Stimulated activated naive CD8-positive, alpha-beta T cell treated with anti-CD3 and anti-CD28 coated beads, Interleukin-15, Interleukin-2, amounts not matched to agents 100 ng/mL and 50 ng/mL, for 24 hours (primary cell): ENCODE data around the gene CACNA1E.

Experiments
- H3K27ac Mint-ChIP-seq: one replicate; pipeline ENCODE4 v1.8.0; 2021; ENCODE audit warnings: mild to moderate bottlenecking, mixed read lengths
- H3K27me3 Mint-ChIP-seq: one replicate; pipeline ENCODE4 v1.8.0; 2021; ENCODE audit warnings: mixed read lengths
- H3K36me3 Mint-ChIP-seq: one replicate; pipeline ENCODE4 v1.8.0; 2021; ENCODE audit warnings: low read depth, mixed read lengths
- H3K4me1 Mint-ChIP-seq: one replicate; pipeline ENCODE4 v1.8.0; 2021; ENCODE audit warnings: low read depth, mixed read lengths
- H3K4me3 Mint-ChIP-seq: one replicate; pipeline ENCODE4 v1.8.0; 2021; ENCODE audit warnings: mild to moderate bottlenecking, mixed read lengths
- H3K9me3 Mint-ChIP-seq: one replicate; pipeline ENCODE4 v1.8.0; 2021; ENCODE audit warnings: mixed read lengths

Gene CACNA1E

GRCh38 chr1:181483285-181484195 is at the start of gene CACNA1E:
Gene CACNA1E (plus strand): TSS chr1:181483517. CDS start chr1:181483745, 228 bp downstream.
- H3K27ac Mint-ChIP-seq, result no peak within 1 kb of the TSS
- H3K4me1 Mint-ChIP-seq, result peaks cover 24% of the 10 kb centered on the region
- peak within 1 kb of the TSS; percentile 33 for H3K4me3 Mint-ChIP-seq
- peaks cover 76% of the 10 kb centered on the region for H3K27me3 Mint-ChIP-seq
- H3K36me3 Mint-ChIP-seq, result no peaks in the 10 kb centered on the region
- H3K9me3 Mint-ChIP-seq, result no peaks in the 10 kb centered on the region

DNA sequence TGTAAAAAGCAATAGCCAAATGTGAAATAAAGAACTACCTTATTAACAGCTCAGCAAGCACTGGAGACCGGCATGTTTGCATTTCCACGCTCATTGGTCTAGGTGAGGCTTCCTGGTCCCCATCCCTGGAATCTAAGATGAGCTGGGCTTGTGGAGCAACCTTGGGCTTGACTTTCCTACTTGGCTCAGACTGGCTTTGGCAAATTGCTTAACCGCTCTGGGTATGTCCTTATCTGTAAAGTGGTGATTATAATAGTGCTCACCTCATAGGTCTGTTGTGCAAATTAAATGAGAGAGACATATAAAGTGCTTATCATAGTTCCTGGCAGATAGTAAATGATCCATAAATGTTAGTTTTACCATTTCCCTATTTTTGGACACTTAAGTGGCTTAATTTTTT is 49.4 kb upstream of the CACNA1E start:
- H3K27ac Mint-ChIP-seq, result no peak overlapping the region
- H3K4me3 Mint-ChIP-seq, result no peak overlapping the region
- H3K4me1 Mint-ChIP-seq, result no peaks in the 10 kb centered on the region
- H3K9me3 Mint-ChIP-seq, result no peaks in the 10 kb centered on the region
- peaks cover 27% of the 10 kb centered on the region for H3K27me3 Mint-ChIP-seq
- H3K36me3 Mint-ChIP-seq, result no peaks in the 10 kb centered on the region

DNA sequence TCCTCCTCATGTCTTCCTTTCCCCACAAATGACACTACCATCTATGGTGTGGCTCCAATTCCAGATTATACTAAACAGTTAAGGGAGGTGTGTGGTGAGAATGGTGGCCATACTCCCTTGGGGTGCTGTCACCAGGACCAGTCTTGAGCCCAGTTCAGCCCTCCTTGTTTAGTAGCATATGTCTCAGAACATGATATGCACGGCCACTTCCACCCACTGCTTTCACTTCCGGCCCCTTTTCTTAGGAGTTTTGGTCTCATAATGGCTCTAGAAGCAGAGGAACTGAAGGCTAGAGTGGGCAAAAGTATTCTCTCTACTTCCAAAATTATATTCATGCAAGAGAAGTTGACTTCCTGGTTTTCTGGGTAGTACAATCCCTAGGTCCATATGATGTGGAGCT is 45.3 kb upstream of the CACNA1E start:
- H3K4me1 Mint-ChIP-seq, result no peaks in the 10 kb centered on the region
- no peaks in the 10 kb centered on the region for H3K9me3 Mint-ChIP-seq
- no peak overlapping the region for H3K27ac Mint-ChIP-seq
- no peaks in the 10 kb centered on the region for H3K36me3 Mint-ChIP-seq
- H3K27me3 Mint-ChIP-seq, result peaks cover 27% of the 10 kb centered on the region
- no peak overlapping the region for H3K4me3 Mint-ChIP-seq

DNA sequence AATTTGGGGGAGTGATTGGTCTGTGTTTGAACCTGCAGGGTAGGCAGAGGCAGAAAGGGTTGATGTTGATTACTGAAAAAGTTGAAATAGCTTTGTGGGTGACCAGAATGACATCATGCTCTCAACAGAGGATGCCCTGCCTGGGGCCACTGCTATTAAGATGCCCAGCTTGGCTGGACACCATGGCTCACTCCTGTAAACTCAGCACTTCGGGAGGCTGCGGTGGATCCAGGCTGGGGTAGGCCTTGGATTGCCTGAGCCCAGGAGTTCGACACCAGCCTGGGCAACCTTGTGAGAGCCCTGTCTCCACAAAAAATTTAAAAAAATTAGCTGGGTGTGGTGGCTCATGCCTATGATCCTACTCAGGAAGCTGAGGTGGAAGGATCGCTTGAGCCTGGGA is 42.8 kb upstream of the CACNA1E start:
- peaks cover 16% of the 10 kb centered on the region for H3K27me3 Mint-ChIP-seq
- H3K9me3 Mint-ChIP-seq, result no peaks in the 10 kb centered on the region
- H3K4me3 Mint-ChIP-seq, result no peak overlapping the region
- no peaks in the 10 kb centered on the region for H3K4me1 Mint-ChIP-seq
- H3K27ac Mint-ChIP-seq, result no peak overlapping the region
- no peaks in the 10 kb centered on the region for H3K36me3 Mint-ChIP-seq

- no peaks in the 10 kb centered on the region for H3K4me1 Mint-ChIP-seq
- H3K27ac Mint-ChIP-seq, result no peak overlapping the region
- no peak overlapping the region for H3K4me3 Mint-ChIP-seq
Measured at GRCh38 chr1:181442181-181442525, 41.2 kb upstream of the CACNA1E start.

DNA sequence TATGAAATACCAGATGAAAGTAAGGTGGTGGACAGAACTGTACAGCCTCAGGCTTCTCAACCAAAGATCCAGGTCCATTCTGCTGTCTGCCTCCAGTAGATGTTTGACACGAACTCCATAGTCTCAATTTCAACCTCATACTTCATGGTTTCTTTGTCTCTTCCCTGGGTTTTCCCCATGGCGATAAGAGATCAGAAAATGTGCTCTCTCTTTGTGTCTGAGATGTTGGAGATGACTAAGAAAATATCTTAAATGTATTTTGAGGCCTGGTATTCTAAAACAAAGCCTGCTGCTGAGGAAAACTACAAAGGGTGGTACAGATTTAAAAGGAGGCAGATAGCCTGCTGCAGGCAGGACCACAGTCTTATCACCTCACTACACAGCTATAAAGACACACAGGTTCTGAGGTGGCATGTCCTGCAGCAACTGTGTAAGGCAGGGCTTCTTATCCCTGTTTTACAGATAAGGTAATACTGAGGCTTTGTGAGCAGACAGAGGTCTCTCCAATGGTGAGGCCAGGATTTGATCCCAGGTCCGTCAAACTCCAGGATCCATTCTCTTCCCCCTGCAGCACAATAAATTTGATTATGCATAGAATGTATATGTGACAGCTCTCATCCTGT is 40.0 kb upstream of the CACNA1E start:
- Mint-ChIP-seq H3K36me3 (no peaks in the 10 kb centered on the region), H3K9me3 (no peaks in the 10 kb centered on the region), H3K27ac (no peak overlapping the region), H3K4me3 (no peak overlapping the region), H3K27me3 (no peaks in the 10 kb centered on the region), H3K4me1 (no peaks in the 10 kb centered on the region)

More at GRCh38 chr1:181442181-181442525, 41.2 kb upstream of the CACNA1E start:
- Mint-ChIP-seq H3K27me3 (peaks cover 4% of the 10 kb centered on the region), H3K36me3 (no peaks in the 10 kb centered on the region), H3K9me3 (no peaks in the 10 kb centered on the region)

DNA sequence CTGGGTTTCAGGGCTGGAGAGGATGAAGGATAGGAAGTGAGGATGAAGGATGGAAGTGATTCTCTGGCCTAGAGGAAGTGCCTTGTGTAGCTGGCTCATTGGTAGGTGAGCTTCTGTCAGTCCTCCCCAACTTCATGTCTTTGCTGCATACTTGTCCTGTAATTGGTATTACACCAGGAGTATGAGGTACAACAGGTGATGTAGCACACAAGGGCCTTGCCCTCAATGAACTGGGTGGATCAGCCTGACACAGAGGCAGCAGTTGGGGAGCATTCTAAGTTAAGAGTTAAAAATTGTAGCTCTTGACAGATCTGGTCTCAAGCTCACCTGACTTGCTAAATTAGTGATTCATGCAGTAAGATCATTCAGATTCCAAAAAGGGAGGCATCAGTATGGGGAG is 37.9 kb upstream of the CACNA1E start:
- no peaks in the 10 kb centered on the region for H3K36me3 Mint-ChIP-seq
- no peak overlapping the region for H3K4me3 Mint-ChIP-seq
- no peaks in the 10 kb centered on the region for H3K4me1 Mint-ChIP-seq
- peaks cover 4% of the 10 kb centered on the region for H3K27me3 Mint-ChIP-seq
- H3K9me3 Mint-ChIP-seq, result no peaks in the 10 kb centered on the region
- H3K27ac Mint-ChIP-seq, result no peak overlapping the region

GRCh38 chr1:181448461-181448860 is 34.9 kb upstream of the CACNA1E start:
- peaks cover 4% of the 10 kb centered on the region for H3K27me3 Mint-ChIP-seq
- no peaks in the 10 kb centered on the region for H3K9me3 Mint-ChIP-seq
- H3K36me3 Mint-ChIP-seq, result no peaks in the 10 kb centered on the region
- H3K4me3 Mint-ChIP-seq, result no peak overlapping the region
- H3K27ac Mint-ChIP-seq, result no peak overlapping the region
- H3K4me1 Mint-ChIP-seq, result no peaks in the 10 kb centered on the region

DNA sequence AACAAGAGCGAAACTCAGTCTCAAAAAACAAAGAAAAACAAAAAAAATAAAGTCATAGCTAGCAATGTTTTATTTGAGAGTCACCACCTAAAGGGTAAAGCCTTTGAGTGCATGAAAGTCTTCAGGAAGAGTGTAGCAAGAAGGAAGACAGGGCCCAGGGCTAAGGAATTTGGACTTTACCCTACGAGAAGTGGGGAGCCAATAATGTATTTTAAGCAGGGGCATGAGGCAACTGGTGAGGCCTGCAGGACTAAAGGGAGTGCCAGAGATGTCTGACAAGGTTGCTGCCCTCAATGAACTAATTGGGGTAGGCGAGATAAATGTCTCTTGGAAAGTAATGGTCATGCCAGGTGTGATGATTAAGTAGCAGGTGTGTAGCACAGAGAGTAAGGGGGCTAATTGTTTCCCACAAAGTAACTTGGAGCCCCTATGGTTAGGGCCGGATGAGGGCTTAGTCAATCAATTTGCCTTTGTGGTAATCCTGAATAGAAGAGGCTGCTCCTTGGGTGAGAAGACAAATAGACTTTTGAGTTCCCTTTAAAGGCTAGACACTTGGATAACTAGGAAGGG is 31.6 kb upstream of the CACNA1E start:
- Mint-ChIP-seq H3K36me3 (no peaks in the 10 kb centered on the region), H3K9me3 (no peaks in the 10 kb centered on the region), H3K27ac (no peak overlapping the region), H3K27me3 (peaks cover 10% of the 10 kb centered on the region), H3K4me1 (no peaks in the 10 kb centered on the region), H3K4me3 (no peak overlapping the region)

GRCh38 chr1:181452746-181453145 is 30.6 kb upstream of the CACNA1E start:
- Mint-ChIP-seq H3K27me3 (peaks cover 15% of the 10 kb centered on the region), H3K4me1 (no peaks in the 10 kb centered on the region), H3K4me3 (no peak overlapping the region), H3K9me3 (no peaks in the 10 kb centered on the region), H3K36me3 (no peaks in the 10 kb centered on the region), H3K27ac (no peak overlapping the region)

- Mint-ChIP-seq H3K9me3 (peaks cover under 1% of the 10 kb centered on the region), H3K4me3 (no peak overlapping the region), H3K27me3 (peaks cover 16% of the 10 kb centered on the region), H3K36me3 (no peaks in the 10 kb centered on the region), H3K27ac (no peak overlapping the region), H3K4me1 (no peaks in the 10 kb centered on the region)
Measured at GRCh38 chr1:181453541-181454201, 29.6 kb upstream of the CACNA1E start.

GRCh38 chr1:181456551-181456950 is 26.8 kb upstream of the CACNA1E start:
- H3K4me1 Mint-ChIP-seq, result no peaks in the 10 kb centered on the region
- H3K9me3 Mint-ChIP-seq, result peaks cover 4% of the 10 kb centered on the region
- H3K27me3 Mint-ChIP-seq, result peaks cover 19% of the 10 kb centered on the region
- no peaks in the 10 kb centered on the region for H3K36me3 Mint-ChIP-seq
- no peak overlapping the region for H3K4me3 Mint-ChIP-seq
- no peak overlapping the region for H3K27ac Mint-ChIP-seq

DNA sequence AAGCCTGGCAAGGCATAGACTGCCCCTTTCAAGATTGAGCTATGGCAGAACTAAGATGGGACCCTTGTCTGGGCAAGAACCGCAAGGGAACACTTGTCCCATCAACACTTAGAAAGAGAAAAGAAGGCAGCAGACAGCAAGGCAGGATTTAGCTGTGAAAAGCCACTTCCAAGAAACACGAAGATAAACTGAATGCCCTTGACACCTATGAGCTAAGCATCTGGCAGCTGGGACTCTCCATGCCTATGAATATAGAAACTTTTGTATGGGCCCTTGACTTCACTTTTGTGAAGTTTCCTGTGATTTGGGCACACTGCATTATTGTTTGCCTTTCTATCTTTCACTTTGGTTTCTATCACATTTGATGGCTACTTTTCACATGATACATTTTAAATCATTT is 24.9 kb upstream of the CACNA1E start:
- H3K4me3 Mint-ChIP-seq, result no peak overlapping the region
- H3K27me3 Mint-ChIP-seq, result peaks cover 19% of the 10 kb centered on the region
- no peak overlapping the region for H3K27ac Mint-ChIP-seq
- no peaks in the 10 kb centered on the region for H3K4me1 Mint-ChIP-seq
- no peaks in the 10 kb centered on the region for H3K36me3 Mint-ChIP-seq
- H3K9me3 Mint-ChIP-seq, result peaks cover 4% of the 10 kb centered on the region

DNA sequence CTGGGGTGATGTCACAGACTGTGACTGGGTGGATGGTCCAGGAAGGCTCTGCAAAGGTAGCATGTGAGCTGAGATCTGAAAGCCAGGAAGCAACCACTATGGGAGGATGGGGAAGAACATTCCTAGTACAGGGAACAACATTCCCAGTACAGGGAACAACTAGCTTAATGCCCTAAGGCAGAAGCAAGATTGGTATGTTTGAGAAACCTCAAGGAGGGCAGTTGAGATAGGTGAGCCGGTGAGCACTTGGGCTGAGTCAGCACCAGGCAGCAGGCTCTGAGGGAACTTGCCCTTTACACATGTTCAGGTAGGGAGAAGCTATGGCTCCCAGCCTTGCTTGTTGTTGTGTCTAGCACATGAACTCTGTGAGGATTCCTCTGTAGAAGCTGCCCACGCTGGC is 24.2 kb upstream of the CACNA1E start:
- Mint-ChIP-seq H3K9me3 (peaks cover 4% of the 10 kb centered on the region), H3K36me3 (no peaks in the 10 kb centered on the region), H3K27me3 (peaks cover 22% of the 10 kb centered on the region), H3K4me3 (no peak overlapping the region), H3K4me1 (no peaks in the 10 kb centered on the region), H3K27ac (no peak overlapping the region)

DNA sequence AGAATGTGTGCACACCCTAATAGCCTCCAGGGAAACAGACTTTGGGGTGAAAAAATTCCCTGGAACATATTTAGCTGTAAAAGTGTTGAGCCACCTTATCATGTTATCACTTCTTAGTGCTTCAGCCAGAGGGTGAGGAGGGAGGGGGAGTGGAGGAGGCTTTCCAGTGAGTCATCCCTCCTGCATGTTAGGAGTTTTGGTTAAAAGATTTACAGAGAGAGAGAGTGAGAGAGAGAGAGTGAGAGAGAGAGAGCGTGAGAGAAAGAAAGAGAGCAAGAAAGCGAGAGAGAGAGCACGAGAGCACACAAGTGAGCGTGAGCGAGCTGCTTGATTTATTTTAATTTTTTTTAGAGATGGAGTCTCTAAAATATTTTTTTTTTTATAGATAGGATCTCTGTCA is 13.5 kb upstream of the CACNA1E start:
- no peak overlapping the region for H3K4me3 Mint-ChIP-seq
- H3K4me1 Mint-ChIP-seq, result no peaks in the 10 kb centered on the region
- H3K27me3 Mint-ChIP-seq, result peaks cover 31% of the 10 kb centered on the region
- H3K27ac Mint-ChIP-seq, result no peak overlapping the region
- H3K36me3 Mint-ChIP-seq, result no peaks in the 10 kb centered on the region
- no peaks in the 10 kb centered on the region for H3K9me3 Mint-ChIP-seq
